Thymus (tissue), 11 donors: ENCODE results near the gene HSD17B8. TPM values are rescaled to one million over a fixed set of nuclear protein-coding genes. Genes with fewer than 3 reads are reported as not detected.

Source experiments
- DNase-seq, 9 donors: peaks; one replicate each; pipeline ENCODE4 v3.0.0-alpha.2; 2013; ENCODE audit warnings: low spot score in 9 of 9, low read depth in 6 of 9, missing footprints in 1 of 9
- H3K27ac ChIP-seq, 2 donors: one replicate each; pipeline ENCODE4 v1.5.1; 2013; ENCODE audit warnings: control low read depth in 1 of 2, low read depth in 1 of 2, low read length in 1 of 2, mild to moderate bottlenecking in 1 of 2, moderate library complexity in 1 of 2
- H3K27me3 ChIP-seq, 2 donors: one replicate each; pipeline ENCODE4 v1.5.1; 2013; ENCODE audit warnings: low read length in 1 of 2; ENCODE audit not compliant: control insufficient read depth in 2 of 2, insufficient read depth in 1 of 2
- H3K36me3 ChIP-seq, 2 donors: one replicate each; pipeline ENCODE4 v1.5.1; 2013; ENCODE audit warnings: low read length in 1 of 2, mild to moderate bottlenecking in 1 of 2, moderate library complexity in 1 of 2; ENCODE audit not compliant: control insufficient read depth in 2 of 2, insufficient read depth in 2 of 2
- H3K4me1 ChIP-seq, 2 donors: one replicate each; pipeline ENCODE4 v1.5.1; 2013; ENCODE audit warnings: low read length in 2 of 2; ENCODE audit not compliant: control insufficient read depth in 2 of 2, insufficient read depth in 2 of 2
- H3K4me3 ChIP-seq, 2 donors: one replicate each; pipeline ENCODE4 v1.5.1; 2013; ENCODE audit warnings: low read length in 2 of 2, control low read depth in 1 of 2, mild to moderate bottlenecking in 1 of 2
- H3K9me3 ChIP-seq, 2 donors: one replicate each; pipeline ENCODE4 v1.5.1; 2013; ENCODE audit warnings: low read length in 1 of 2, mild to moderate bottlenecking in 1 of 2; ENCODE audit not compliant: control insufficient read depth in 2 of 2, insufficient read depth in 1 of 2
- WGBS: extraction: QIAGEN DNeasy Blood & Tissue Kit; methylation state at CpG from one replicate; pipeline ENCODE4 v1.1.7; 2013; 5-methylcytosine and 5-hydroxymethylcytosine counted together
- polyA plus RNA-seq: library from polyadenylated mRNA; stranded (reverse); fragments of 200-250 nt; gene quantifications from one replicate; pipeline ENCODE4 v1.2.3, GENCODE V29; 2013
- total RNA-seq: library from RNA; stranded (reverse); fragments of 120-200 nt; gene quantifications from one replicate; pipeline ENCODE4 v1.2.4, GENCODE V29; 2013
- donor health status: healthy.

Gene HSD17B8
- total and polyA plus RNA-seq, 2 donors: 15.7 to 31.3 TPM

- Histone ChIP-seq H3K4me3 (no peak overlapping the region), H3K9me3 (no peaks in the 10 kb centered on the region), H3K4me1 (no peaks in the 10 kb centered on the region), H3K27me3 (peaks cover 0 to 17% of the 10 kb centered on the region in 2 donors), H3K36me3 (no peaks in the 10 kb centered on the region), H3K27ac (no peak overlapping the region)
- DNase-seq: no peak
- WGBS: 95% methylated on average over 10 of the region's 10 CpGs
Measured at GRCh38 chr6:33175436-33176069, 28.9 kb upstream of the HSD17B8 start.

DNA sequence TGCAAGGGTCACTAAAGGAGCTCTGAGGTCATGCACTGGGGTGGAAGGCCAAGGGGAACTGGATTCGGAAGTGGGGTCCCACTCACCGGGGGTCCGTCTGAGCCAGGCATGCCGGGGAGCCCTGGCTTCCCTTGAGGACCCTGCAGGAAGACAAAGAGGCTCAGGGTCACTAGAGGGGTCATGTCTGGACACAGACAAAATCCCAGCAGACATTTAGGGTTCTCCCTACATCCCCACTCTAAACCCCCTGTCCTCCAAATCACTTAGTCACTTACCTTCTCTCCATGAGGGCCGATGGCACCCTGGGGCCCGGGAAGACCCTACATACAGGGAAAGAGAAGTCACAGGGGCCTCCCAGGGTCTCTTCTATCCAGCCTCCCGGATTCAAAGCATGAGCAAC lies 27.5 kb upstream of the HSD17B8 start:
- Histone ChIP-seq H3K27ac (no peak overlapping the region), H3K27me3 (peaks cover 0 to 17% of the 10 kb centered on the region in 2 donors), H3K36me3 (no peaks in the 10 kb centered on the region), H3K9me3 (no peaks in the 10 kb centered on the region), H3K4me1 (no peaks in the 10 kb centered on the region), H3K4me3 (no peak overlapping the region)
- WGBS: 96% methylated on average over 7 of the region's 7 CpGs
- DNase-seq: no peak

DNA sequence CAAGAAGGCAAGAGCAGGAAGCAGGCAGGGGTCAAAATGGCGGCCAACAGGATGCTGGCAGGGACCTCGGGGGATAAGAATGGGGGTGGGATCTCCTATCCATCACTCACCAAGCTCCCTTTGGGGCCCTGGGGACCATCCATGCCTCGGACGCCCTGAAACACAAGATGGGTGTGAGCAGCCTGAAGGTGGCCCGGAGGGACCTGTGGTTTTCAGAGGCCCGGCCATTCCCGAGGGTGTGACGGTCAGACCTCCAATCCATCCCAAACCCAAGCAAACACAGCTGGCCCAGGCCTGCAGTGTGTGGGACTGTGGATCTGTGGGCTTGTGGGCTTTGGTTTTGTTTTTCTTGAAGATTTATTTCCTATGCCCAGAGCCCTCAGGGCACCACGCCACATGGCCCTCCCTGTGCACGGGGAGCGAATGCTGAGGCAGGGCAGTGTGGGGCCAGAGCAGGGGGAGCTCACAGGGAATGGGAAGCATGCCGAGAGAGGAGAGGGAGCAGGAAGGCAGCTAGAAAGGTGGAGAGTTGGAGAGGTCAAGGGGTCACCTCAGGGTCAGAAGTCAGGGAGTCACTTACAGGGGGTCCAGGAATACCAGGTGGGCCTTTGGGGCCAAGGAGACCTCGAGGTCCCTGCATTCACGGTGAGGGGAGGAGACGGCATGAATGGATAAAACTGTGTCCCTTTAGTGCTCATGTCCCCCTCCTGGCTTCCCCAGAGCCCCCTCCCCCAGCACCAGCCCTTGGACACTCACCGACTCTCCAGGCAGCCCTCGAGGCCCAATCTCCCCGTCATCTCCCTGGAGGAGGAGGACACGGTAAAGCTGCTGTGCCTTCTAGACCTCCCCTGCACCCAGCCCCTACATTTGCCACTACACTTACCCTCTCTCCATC lies 26.7 kb upstream of the HSD17B8 start:
- H3K9me3 ChIP-seq: no peaks in the 10 kb centered on the region
- H3K36me3 ChIP-seq: no peaks in the 10 kb centered on the region
- no peak overlapping the region for H3K4me3 ChIP-seq
- DNase-seq: no peak
- H3K27ac ChIP-seq: no peak overlapping the region
- no peaks in the 10 kb centered on the region for H3K4me1 ChIP-seq
- WGBS: 95% methylated on average over 19 of the region's 19 CpGs
- H3K27me3 ChIP-seq: peaks cover 0 to 13% of the 10 kb centered on the region in 2 donors

DNA sequence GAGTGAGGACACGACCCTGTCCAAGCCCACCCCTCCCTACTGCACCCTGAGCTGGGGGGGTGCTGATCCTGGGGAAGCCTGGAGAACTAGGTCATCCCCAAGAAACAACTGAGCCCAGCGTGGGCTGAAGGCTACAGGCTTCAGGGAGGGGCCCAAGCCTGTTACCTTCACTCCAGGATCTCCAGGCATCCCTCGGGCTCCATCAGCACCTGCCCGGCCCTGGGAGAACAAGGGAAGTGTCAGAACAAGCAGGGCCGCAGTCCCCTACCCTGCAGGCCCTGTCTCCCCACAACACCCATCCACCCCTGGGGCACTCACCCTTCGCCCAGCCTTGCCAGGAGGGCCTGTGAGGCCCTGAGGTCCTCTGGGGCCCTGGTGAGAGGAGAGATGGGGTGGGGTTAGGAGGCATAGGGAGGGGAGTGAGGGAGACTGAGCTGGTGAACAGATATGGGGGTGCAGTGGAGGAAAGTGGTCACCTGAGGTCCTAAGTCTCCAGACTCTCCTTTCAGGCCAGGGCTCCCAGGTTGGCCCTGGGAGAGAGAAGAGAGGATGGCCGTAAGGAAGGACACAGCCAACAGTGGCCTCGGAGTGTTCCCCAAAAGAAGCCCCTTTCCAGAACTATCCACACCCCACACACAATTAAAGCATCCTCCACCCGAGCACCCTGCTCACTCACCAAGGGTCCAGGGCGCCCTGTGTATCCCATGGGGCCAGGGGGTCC lies 25.5 kb upstream of the HSD17B8 start:
- Histone ChIP-seq H3K4me1 (no peaks in the 10 kb centered on the region), H3K27me3 (peaks cover 0 to 5% of the 10 kb centered on the region in 2 donors), H3K9me3 (peaks cover 0 to under 1% of the 10 kb centered on the region in 2 donors), H3K36me3 (no peaks in the 10 kb centered on the region), H3K27ac (no peak overlapping the region), H3K4me3 (no peak overlapping the region)
- DNase-seq: no peak
- 94% methylated on average over 10 of the region's 10 CpGs for WGBS

GRCh38 chr6:33181141-33181540 lies 23.3 kb upstream of the HSD17B8 start:
- peaks cover 0 to 5% of the 10 kb centered on the region in 2 donors for H3K9me3 ChIP-seq
- H3K4me1 ChIP-seq: no peaks in the 10 kb centered on the region
- no peak overlapping the region for H3K27ac ChIP-seq
- H3K27me3 ChIP-seq: peaks cover 2 to 8% of the 10 kb centered on the region in 2 donors
- no peak for DNase-seq
- H3K36me3 ChIP-seq: no peaks in the 10 kb centered on the region
- WGBS: 97% methylated on average over 7 of the region's 7 CpGs
- no peak overlapping the region for H3K4me3 ChIP-seq

- Histone ChIP-seq H3K4me1 (no peaks in the 10 kb centered on the region), H3K9me3 (peaks cover 0 to 5% of the 10 kb centered on the region in 2 donors), H3K36me3 (no peaks in the 10 kb centered on the region), H3K4me3 (no peak overlapping the region), H3K27ac (no peak overlapping the region), H3K27me3 (peaks cover 2 to 18% of the 10 kb centered on the region in 2 donors)
- no peak for DNase-seq
- WGBS: 76% methylated on average over 5 of the region's 5 CpGs
Measured at GRCh38 chr6:33183071-33183683, 21.3 kb upstream of the HSD17B8 start.

- H3K27me3 ChIP-seq: peaks cover 2 to 29% of the 10 kb centered on the region in 2 donors
- peaks cover 0 to 5% of the 10 kb centered on the region in 2 donors for H3K9me3 ChIP-seq
- no peaks in the 10 kb centered on the region for H3K36me3 ChIP-seq
- no peak overlapping the region for H3K4me3 ChIP-seq
- no peak for DNase-seq
- 95% methylated on average over 9 of the region's 9 CpGs for WGBS
- H3K27ac ChIP-seq: no peak overlapping the region
- no peaks in the 10 kb centered on the region for H3K4me1 ChIP-seq
Measured at GRCh38 chr6:33185190-33185589, 19.3 kb upstream of the HSD17B8 start.

DNA sequence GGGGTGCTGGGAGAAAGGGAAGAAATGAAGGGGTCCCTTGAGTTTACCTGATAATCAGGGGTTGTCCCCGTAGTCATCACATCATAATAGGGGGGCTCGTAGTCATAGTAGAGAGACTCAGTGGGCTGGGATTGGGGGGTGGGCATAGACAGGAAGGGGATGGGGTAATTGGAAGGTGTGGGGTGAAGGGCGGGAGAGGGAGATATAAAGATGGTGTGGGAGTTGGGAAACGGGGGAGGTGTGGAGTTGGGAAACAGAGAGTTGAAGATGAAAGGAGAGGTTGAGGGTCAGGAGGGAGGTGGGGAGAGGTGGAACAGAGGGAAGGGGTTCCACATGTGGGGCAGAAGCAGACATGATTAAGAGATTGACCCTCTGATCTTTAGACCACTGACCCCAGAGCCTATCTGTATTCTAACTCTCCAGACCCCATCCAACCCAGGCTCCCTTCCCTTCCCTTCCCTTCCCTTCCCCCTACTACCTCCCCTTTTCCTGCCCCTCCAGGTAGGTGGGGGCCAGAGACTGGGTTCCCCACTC lies 18.7 kb upstream of the HSD17B8 start:
- Histone ChIP-seq H3K36me3 (no peaks in the 10 kb centered on the region), H3K4me3 (no peak overlapping the region), H3K27ac (no peak overlapping the region), H3K27me3 (peaks cover 5 to 35% of the 10 kb centered on the region in 2 donors), H3K9me3 (peaks cover 0 to 5% of the 10 kb centered on the region in 2 donors), H3K4me1 (no peaks in the 10 kb centered on the region)
- WGBS: 86% methylated on average over 4 of the region's 4 CpGs
- DNase-seq: no peak
